Measurements from ENCODE around the gene DPP6. TPM values are rescaled to one million over a fixed set of nuclear protein-coding genes. Genes with fewer than 3 reads are reported as not detected.

DPP6 gene
- total and polyA plus RNA-seq, 9 of the 15 experiments (the other 6 are each of a cell fraction or from before 2014, with no cell fraction given), result not detected

GRCh38 chr7:154345093-154345492 lies 292.9 kb downstream of the DPP6 start:
- ChIA-PET CTCF (ENCODE audit: low intra/inter-chr PET ratio) (no interaction called here), POLR2A (no interaction called here)
- no peaks in the 10 kb centered on the region for H3K9me3 ChIP-seq (replicated peaks; ENCODE audit: control insufficient read depth, insufficient read depth, low read depth, low read length)
- DNase-seq (ENCODE audit: extremely low read depth in 1 of 4, low spot score in 3 of 4) (no peak), FAIRE-seq (no peak), ATAC-seq (no peak)
- H3K4me2 ChIP-seq (ENCODE audit: insufficient read depth, low read length), result no peak overlapping the region
- H3K79me2 ChIP-seq (ENCODE audit: control insufficient read depth, insufficient read depth, low read length), result no peaks in the 10 kb centered on the region
- in situ Hi-C loops (cut with MboI), result no loop called here
- H3K9ac ChIP-seq (ENCODE audit: insufficient read depth in 1 of 2, low read depth in 2 of 2, low read length in 2 of 2), result no peak overlapping the region
- H3K27me3 ChIP-seq (ENCODE audit: control insufficient read depth in 2 of 2, insufficient read depth in 2 of 2, low read length in 2 of 2), result peaks cover 22 to 25% of the 10 kb centered on the region in 2 experiments
- H3K27ac ChIP-seq (ENCODE audit: extremely low read depth, low read depth, low read length), result no peak overlapping the region
- no peak overlapping the region for H3K4me3 ChIP-seq
- WGBS (ENCODE audit: insufficient coverage, low coverage, missing lambda C conversion rate), result 0% methylated on average over 5 of the region's 5 CpGs
- no peaks in the 10 kb centered on the region for H3K4me1 ChIP-seq (replicated peaks in 1 of 2; ENCODE audit: control insufficient read depth in 2 of 2, insufficient read depth in 2 of 2, low read length in 2 of 2)
- H3K9me1 ChIP-seq (ENCODE audit: control insufficient read depth, insufficient read depth, low read length), result no peaks in the 10 kb centered on the region
- H2AFZ ChIP-seq (ENCODE audit: low read depth, low read length), result no peak overlapping the region
- intact Hi-C loops (cut with micrococcal nuclease), result no loop called here
- no TSS peak for BruUV-seq (replicated peaks)
- H4K20me1 ChIP-seq (replicated peaks; ENCODE audit: control insufficient read depth, insufficient read depth, low read length), result peaks cover 9% of the 10 kb centered on the region; the same call in 1 of the 2 replicates
- H3K36me3 ChIP-seq (ENCODE audit: control insufficient read depth, insufficient read depth, low read length), result no peaks in the 10 kb centered on the region
- no peak for TF ChIP-seq YBX1 (IDR thresholded peaks at IDR 0.05)
- TF ChIP-seq MGA (IDR thresholded peaks at IDR 0.05), result no peak
- TF ChIP-seq ZNF121 (CRISPR knock-in tag; conservative IDR thresholded peaks at IDR 0.05), result no peak
- TF ChIP-seq EP400 (IDR thresholded peaks at IDR 0.05), result no peak
- no peak for TF ChIP-seq NR2C1 (IDR thresholded peaks at IDR 0.05)
- TF ChIP-seq NR2C1 (tag; IDR thresholded peaks at IDR 0.05), result no peak
- TF ChIP-seq DACH1 (IDR thresholded peaks at IDR 0.05; ENCODE audit: partially characterized antibody), result no peak
- no peak for TF ChIP-seq NR2C2 (CRISPR knock-in tag; IDR thresholded peaks at IDR 0.05)
- TF ChIP-seq NR2C2 (tag; IDR thresholded peaks at IDR 0.05), result no peak
- TF ChIP-seq ZNF77 (CRISPR knock-in tag; IDR thresholded peaks at IDR 0.05), result no peak
- TF ChIP-seq SMARCB1 (IDR thresholded peaks at IDR 0.05; ENCODE audit: insufficient read length, low read depth), result no peak
- no peak for TF ChIP-seq RBBP5 (IDR thresholded peaks at IDR 0.05; ENCODE audit: borderline replicate concordance, insufficient read depth, low read length, poor library complexity, severe bottlenecking)
- TF ChIP-seq ARID1B (IDR thresholded peaks at IDR 0.05), result no peak
